ENCODE measurements around the gene LRP1. TPM values are rescaled to one million over a fixed set of nuclear protein-coding genes. Genes with fewer than 3 reads are reported as not detected.

LRP1 gene
- total RNA-seq, 1 donor from 2014 or later: 138 TPM

DNA sequence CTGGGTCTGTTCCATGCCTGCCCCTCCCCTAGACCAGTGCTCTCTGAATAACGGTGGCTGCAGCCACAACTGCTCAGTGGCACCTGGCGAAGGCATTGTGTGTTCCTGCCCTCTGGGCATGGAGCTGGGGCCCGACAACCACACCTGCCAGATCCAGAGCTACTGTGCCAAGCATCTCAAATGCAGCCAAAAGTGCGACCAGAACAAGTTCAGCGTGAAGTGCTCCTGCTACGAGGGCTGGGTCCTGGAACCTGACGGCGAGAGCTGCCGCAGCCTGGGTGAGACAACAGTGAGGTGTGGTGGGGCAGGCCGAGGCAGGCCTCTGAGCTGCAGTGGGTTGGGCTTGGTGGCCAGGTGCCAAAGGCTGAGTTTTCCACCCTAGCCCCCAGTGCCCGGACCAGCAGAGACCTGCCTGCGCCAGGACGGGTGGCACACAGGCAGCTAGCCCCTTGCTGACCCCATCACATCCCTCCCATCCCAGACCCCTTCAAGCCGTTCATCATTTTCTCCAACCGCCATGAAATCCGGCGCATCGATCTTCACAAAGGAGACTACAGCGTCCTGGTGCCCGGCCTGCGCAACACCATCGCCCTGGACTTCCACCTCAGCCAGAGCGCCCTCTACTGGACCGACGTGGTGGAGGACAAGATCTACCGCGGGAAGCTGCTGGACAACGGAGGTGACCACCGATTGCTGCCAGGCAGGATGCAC lies 47.3 kb downstream of the LRP1 start:
- TF ChIP-seq, protein P1, sequence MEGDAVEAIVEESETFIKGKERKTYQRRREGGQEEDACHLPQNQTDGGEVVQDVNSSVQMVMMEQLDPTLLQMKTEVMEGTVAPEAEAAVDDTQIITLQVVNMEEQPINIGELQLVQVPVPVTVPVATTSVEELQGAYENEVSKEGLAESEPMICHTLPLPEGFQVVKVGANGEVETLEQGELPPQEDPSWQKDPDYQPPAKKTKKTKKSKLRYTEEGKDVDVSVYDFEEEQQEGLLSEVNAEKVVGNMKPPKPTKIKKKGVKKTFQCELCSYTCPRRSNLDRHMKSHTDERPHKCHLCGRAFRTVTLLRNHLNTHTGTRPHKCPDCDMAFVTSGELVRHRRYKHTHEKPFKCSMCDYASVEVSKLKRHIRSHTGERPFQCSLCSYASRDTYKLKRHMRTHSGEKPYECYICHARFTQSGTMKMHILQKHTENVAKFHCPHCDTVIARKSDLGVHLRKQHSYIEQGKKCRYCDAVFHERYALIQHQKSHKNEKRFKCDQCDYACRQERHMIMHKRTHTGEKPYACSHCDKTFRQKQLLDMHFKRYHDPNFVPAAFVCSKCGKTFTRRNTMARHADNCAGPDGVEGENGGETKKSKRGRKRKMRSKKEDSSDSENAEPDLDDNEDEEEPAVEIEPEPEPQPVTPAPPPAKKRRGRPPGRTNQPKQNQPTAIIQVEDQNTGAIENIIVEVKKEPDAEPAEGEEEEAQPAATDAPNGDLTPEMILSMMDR (conservative IDR thresholded peaks at IDR 0.05): peak; percentile 82
- Mint-ChIP-seq H3K36me3 (peaks cover 20% of the 10 kb centered on the region), H3K4me3 (no peak overlapping the region), H3K27ac (peak overlapping the region; percentile 41), H3K27me3 (no peaks in the 10 kb centered on the region), H3K9me3 (no peaks in the 10 kb centered on the region), H3K4me1 (ENCODE audit: unreplicated experiment) (peaks cover 19% of the 10 kb centered on the region)
- peak; percentile 85 for DNase-seq (ENCODE audit: extremely low spot score, unreplicated experiment)

DNA sequence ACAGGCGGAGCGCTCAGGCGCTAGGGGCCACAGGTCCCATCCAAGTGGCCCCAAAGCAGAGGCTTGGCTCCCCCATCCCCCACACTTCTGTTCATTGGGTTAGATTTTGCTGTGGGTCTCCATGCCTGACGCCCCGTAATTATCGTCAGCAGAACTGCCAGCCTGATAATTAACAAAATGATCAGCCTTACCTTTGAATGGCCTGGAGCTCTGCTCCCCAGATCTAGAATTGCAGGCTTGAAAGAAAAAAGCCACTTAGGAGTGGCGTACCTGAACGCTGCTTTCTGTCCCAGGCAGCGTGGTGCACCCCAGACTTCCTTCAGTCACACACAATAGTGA lies 47.8 kb downstream of the LRP1 start:
- peaks cover 15% of the 10 kb centered on the region for H3K4me1 Mint-ChIP-seq (ENCODE audit: unreplicated experiment)
- H3K36me3 Mint-ChIP-seq: peaks cover 18% of the 10 kb centered on the region
- no peaks in the 10 kb centered on the region for H3K9me3 Mint-ChIP-seq
- H3K4me3 Mint-ChIP-seq: no peak overlapping the region
- H3K27me3 Mint-ChIP-seq: no peaks in the 10 kb centered on the region
- no peak overlapping the region for H3K27ac Mint-ChIP-seq
- TF ChIP-seq, protein P1 (conservative IDR thresholded peaks at IDR 0.05): peak; percentile 13
- no peak for DNase-seq (ENCODE audit: extremely low spot score, unreplicated experiment)

DNA sequence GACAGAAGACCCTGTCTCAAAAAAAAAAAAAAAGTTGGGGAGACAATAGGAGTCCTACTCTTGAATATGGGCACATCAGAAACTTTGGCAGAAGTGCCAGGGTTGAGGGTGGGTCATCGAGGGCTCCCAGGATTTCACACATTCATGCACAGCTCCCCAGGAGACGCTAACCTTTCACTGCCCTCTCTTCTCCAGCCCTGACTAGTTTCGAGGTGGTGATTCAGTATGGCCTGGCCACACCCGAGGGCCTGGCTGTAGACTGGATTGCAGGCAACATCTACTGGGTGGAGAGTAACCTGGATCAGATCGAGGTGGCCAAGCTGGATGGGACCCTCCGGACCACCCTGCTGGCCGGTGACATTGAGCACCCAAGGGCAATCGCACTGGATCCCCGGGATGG lies 48.6 kb downstream of the LRP1 start:
- peaks cover 21% of the 10 kb centered on the region for H3K36me3 Mint-ChIP-seq
- no peak overlapping the region for H3K4me3 Mint-ChIP-seq
- no peak overlapping the region for H3K27ac Mint-ChIP-seq
- peaks cover 18% of the 10 kb centered on the region for H3K4me1 Mint-ChIP-seq (ENCODE audit: unreplicated experiment)
- no peaks in the 10 kb centered on the region for H3K27me3 Mint-ChIP-seq
- H3K9me3 Mint-ChIP-seq: no peaks in the 10 kb centered on the region
- DNase-seq (ENCODE audit: extremely low spot score, unreplicated experiment): no peak
- TF ChIP-seq, protein P1 (conservative IDR thresholded peaks at IDR 0.05): no peak

DNA sequence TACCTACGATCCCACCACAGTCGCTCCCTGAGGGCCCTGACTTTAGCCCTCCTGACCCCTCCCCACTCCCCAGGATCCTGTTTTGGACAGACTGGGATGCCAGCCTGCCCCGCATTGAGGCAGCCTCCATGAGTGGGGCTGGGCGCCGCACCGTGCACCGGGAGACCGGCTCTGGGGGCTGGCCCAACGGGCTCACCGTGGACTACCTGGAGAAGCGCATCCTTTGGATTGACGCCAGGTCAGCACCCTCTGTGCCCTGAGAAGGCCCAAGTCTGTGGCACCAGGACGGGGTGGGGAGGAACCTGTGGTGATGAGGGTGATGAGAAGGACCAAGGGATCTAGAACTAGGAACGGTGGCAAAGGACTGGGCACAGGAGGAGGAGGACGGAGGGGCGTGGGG lies 49.1 kb downstream of the LRP1 start:
- no peak overlapping the region for H3K4me3 Mint-ChIP-seq
- no peak for DNase-seq (ENCODE audit: extremely low spot score, unreplicated experiment)
- no peaks in the 10 kb centered on the region for H3K27me3 Mint-ChIP-seq
- no peaks in the 10 kb centered on the region for H3K9me3 Mint-ChIP-seq
- H3K27ac Mint-ChIP-seq: no peak overlapping the region
- TF ChIP-seq, protein P1 (conservative IDR thresholded peaks at IDR 0.05): no peak
- H3K4me1 Mint-ChIP-seq (ENCODE audit: unreplicated experiment): peaks cover 19% of the 10 kb centered on the region
- H3K36me3 Mint-ChIP-seq: peaks cover 22% of the 10 kb centered on the region

DNA sequence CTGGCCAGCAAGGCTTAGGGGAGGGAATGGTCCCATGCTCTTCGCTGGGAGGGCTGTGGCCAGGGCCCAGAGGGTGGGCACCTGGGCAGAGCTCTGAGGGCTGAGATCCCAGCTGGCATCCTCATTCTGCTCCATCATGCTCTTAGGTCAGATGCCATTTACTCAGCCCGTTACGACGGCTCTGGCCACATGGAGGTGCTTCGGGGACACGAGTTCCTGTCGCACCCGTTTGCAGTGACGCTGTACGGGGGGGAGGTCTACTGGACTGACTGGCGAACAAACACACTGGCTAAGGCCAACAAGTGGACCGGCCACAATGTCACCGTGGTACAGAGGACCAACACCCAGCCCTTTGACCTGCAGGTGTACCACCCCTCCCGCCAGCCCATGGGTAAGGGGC lies 49.9 kb downstream of the LRP1 start:
- TF ChIP-seq, protein P1 (conservative IDR thresholded peaks at IDR 0.05): no peak

More for the DNA sequence above, 49.9 kb downstream of the LRP1 start:
- H3K27ac Mint-ChIP-seq: no peak overlapping the region
- H3K4me1 Mint-ChIP-seq (ENCODE audit: unreplicated experiment): peaks cover 17% of the 10 kb centered on the region
- no peak overlapping the region for H3K4me3 Mint-ChIP-seq
- no peaks in the 10 kb centered on the region for H3K9me3 Mint-ChIP-seq
- no peaks in the 10 kb centered on the region for H3K27me3 Mint-ChIP-seq
- DNase-seq (ENCODE audit: extremely low spot score, unreplicated experiment): no peak
- peaks cover 19% of the 10 kb centered on the region for H3K36me3 Mint-ChIP-seq
